GM10847 (cell line): ENCODE results near the gene ABAT.

ENCODE experiments used
- POLR2A ChIP-seq: IDR thresholded peaks from 2 replicates; pipeline ENCODE4 v1.6.1; 2011; ENCODE audit not compliant: insufficient read length; ENCODE audit errors: extremely low read depth

ABAT gene

DNA sequence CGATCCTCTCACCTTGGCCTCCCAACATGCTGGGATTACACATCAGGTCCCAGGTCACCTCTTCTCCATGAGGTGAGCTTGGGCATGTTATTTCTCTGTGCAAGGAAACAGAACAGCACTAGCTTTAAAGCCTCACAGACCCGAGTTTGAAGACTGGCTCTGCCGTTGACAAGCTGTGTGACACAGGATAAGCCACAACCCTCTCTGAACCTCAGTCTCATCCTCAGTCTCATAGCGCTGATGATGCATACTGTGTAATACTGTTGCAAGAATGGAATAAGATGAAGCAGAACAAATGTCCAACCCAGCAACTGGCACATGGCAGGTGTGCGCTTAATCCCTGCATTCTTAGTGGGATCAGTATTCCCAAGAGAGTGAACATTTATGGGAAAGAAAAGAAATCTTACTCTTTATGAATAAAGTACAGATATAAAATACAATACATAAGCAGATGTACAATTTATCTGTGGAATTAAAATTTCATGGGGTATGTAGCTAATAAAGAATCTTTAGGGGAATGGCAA is 43.5 kb downstream of the ABAT start:
- TF ChIP-seq POLR2A = no peak

DNA sequence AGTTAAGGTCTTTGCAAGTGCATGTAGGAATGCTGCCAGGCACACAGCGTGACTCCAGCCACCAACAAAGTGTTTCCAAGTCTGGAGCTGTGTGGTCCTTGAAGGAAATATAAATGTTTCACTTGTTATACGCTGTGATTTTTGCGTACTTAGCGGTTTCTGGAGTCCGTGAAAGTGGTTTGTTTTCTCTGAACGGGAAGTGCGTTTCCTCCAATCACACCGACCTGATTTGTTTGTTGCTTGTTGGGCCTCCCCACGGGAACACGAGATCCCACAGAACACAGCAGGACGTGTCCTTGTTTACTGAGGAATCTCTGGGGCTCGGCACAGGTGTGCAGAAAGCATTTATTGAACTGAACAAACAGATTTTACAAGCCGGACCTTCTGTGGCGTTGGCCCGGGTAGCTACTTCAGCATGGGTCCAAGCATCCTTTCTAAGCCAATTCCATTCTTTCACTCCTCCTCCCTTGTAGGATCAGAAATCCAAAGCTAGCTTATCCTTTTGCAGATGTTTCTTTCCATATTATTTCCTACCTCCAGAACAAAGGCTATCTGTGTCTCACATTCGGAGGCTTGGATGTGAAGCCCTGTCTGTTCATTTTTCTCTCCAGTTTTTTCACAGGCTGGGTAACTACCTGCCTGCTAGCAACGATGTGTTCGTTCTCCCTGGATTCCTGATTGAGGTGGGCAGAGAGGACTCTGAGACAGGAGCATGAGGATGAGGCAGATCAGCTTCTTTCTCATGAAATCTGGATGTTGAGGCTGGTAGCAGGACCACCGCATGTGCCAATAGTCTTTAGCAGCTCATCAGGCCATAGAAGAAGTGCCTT is 44.6 kb downstream of the ABAT start:
- no peak for TF ChIP-seq POLR2A

DNA sequence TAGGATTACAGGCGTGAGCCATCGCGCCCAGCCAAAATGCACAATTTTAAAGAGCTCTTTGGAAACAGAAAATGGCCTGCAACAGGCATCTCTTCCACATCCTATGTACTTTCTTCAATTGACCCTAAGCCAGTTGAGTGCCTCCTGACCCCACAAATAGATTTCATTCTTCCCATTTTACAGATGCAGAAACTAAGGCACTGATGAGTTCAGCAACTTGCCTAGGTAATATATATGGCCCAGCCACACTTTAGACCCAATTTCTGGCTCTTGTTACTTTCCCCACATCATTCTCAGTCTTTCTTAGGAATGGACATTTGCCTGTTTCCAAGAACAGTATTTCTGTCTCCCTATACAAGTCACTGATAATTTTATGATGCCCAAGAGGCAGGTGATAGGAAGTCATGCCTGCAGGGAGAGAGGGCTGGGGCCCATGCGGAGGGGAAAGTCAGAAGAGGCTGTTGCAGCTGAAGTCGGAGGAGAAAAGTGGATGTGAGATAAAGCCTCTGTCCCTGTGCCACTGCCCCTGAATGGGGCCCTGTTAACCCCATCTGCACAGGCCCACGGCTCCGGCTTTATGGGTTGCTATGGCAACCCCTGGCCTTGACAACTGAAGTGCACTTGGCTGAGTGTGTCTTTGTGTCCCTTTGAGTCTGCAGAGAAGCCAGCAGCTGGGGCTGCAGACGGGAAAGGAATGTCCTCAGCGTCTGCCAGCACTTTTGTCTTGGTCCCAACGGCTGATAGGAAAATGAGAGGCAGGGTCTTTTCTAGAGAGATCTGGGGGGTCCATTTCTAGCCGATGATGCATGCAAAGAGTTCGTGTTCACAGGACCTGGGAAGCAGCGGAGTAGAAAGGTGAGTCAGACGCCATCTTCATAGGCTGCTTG is 45.9 kb downstream of the ABAT start:
- no peak for TF ChIP-seq POLR2A

DNA sequence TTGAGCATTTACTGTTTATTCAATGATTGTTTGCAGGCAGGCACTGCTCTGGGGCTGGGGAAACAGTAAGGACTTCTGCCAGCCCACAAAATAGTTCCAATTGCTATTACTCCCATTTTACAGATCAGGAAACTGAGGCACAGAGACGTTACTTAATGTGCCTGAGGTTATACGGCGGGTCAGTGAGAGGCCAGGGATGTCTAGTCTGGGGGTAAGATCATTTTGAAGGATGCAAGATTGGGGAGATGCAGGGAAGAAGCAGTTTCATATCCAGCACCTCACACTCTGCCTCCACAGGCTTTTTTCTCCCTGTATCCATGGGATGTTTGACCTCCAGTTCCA is 46.5 kb downstream of the ABAT start:
- TF ChIP-seq POLR2A = no peak

DNA sequence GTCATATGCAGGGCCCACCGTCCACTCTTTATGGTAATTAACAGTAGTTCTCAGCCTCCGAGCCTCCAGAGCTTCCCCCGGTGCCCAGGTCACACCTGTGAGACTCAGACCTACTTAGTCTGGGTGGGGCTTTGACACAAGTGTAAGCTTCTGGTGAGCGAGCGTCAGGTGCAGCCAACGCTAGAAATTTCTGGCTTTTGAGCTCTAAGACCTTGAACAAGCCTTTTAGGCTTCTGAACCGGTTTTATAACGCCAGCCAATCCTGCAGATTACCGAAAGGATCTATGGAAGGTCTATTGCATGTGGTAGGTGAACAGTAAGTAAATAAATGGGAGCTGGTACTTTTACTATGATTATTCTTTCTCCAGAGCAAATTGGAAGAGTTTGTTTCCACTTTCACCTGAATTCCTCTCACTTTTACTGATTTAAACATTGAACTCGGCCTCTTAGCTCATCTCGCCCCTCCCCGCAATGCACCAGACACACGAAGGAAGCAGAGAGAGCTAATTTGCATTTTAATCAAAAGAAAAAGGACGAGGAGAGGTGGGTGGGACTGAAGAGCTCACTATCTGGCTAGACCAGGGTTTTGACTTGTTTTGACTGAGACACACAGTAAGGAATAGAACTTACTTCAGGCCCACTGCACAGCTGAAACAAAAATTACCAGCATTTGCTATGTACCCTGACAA is 47.1 kb downstream of the ABAT start:
- no peak for TF ChIP-seq POLR2A

DNA sequence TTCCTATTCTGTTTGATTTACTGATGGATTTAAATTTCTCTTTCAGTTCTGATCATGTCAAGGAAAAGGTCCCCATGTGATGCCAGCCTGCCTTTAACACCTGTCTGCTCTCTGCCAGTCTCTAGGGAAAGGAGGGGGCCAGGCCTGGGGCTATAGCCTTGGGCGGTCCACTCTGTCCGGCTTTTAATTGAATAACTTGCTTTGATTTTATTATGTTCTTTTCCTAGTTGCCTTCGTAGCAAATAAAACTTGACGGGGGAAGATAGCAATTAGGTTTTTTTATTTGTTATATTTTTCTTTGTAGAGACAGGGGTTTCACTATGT is 47.6 kb downstream of the ABAT start:
- no peak for TF ChIP-seq POLR2A

DNA sequence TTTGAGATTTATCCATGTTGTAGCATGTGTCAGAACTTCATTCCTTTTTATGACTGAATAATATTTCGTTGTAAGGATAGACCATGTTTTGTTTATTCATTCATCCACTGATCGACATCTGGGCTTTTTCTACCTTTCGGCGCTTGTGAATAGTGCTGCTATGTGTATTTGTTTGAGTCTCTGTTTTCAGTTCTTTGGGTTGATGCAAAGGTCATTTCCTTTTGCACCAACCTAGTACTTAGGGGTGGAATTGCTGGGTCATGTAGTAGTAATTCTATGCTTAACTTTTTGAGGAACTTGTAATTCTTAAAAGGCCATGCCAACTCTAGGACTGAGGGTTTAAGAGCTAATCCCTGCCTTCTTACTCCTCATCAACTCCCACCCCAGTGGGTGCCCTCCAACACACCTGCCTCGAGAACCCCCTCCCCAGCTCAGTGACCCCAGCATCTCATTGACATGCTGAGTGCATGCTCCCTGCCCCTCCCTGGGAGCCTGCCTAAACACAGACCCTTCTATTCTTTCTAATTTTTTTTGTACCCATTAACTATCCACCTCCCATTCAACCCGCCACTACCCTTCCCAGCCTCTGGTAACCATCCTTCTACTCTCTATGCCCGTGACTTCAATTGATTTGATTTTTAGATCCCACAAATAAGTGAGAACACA is 51.2 kb downstream of the ABAT start:
- no peak for TF ChIP-seq POLR2A

DNA sequence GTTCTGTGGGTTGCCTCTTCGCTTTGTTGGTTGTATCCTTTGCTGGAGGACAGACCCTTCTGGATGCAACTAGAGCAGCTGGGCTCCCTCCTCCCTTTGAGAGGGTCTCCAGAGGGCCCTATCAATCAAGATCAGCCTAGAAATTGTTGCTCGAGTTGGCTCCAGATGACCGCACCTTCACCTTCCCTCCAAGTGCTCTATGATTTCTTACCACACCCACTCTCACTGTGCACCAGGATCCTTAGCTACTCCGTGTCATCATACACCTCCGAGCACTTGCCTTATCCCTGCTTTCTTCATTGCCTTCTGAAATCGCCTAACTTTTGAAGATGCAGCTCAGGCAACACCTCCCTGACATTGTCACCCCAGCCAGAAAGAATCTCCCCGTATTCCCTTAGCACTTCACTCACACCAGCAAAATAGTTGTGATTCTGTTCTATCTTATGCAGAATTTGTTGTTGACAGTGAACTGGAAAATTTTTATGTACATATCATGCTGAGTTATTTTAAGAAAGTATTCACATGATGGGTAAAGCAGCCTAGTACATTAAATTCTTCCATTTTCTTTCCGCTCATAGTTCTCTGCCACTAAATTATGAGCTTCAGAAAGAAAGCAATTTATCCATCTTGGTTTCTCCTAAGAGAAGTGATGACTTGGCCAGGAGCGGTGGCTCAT is 52.9 kb downstream of the ABAT start:
- no peak for TF ChIP-seq POLR2A

DNA sequence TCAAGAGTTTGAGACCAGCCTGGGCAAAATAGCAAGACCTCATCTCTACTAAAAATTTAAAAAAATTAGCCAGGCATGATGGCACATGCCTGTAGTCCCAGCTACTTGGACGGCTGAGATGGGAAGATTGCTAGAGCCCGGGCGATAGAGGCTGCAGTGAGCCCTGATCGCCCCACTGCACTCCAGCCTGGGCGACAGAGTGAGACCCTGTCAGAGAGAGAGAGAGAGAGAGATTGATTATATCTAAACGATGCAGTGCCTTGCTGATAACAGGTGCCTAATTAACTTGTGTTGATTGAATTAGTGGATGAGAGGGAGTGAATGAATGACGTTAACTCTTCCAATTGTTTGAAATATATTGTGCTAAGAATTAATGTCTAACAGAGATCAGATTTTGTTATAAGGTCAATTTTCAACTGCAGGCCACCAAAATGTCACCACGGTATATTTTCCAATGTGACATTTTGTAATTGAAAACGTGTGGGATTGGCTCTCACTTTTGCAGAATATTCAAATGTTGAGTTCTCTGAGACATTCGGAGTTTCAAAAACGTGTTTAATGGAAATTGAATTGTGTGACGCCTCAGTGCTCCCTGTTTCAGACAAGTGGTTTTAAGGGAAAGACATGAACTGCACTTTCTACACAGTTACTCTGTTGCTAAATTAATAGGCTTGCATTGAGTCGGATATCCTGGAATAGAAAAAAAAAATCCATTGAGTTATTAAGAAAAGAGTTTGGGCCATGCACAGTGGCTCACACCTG is 53.6 kb downstream of the ABAT start:
- no peak for TF ChIP-seq POLR2A

DNA sequence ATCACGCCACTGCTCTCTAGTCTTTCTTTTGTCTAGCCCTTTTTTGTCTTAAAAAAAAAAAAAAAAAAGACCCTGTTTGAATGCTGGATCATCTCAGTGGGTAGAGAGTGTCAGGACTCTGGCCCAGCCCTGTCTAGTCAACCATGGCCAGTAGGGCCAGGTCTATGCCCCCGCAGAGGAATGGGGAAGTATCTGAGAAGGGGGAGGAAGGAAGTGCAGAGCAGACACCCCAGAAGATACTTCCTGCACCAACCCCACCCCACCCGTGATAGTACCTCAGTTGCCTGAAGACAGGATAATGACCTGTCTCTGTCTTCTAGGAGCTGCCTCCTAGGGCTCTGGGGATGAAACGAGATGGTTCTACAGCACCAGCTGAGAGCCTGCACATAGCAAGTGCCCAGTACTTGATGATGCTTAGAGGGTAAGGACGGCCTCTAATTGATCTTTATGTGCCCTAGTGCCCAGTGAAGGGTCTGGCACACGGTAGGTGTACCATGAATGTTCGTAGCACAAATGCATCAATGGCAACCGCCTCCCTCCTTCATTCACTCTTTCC is 55.4 kb downstream of the ABAT start:
- no peak for TF ChIP-seq POLR2A

DNA sequence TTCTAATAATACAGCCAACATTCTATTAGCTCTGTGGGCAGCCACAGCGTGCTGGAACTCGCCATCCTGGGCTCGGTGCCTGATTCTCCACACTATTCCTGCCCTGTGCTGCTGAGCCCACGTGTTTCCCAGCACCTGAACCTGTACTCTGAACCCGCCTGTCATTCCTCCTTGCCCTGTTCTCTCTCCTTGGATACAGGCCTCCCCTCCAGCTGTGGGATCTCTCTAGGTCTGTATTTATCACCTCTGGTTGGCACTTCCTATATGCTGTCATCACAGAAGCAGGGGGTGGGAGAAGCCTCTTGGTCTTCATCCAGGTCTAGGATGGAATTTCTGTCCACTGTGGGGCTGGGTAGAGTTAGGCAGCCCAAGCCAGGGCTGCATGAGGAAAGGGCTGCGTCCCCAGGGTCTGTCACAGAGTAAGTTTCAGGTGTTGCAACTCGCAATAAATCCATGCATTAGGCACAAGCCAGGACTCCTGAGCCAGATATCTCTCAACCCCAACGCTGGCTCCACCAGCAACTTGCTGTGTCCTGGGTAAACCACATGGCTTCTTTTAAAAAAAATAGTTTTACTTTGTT is 56.0 kb downstream of the ABAT start:
- no peak for TF ChIP-seq POLR2A

DNA sequence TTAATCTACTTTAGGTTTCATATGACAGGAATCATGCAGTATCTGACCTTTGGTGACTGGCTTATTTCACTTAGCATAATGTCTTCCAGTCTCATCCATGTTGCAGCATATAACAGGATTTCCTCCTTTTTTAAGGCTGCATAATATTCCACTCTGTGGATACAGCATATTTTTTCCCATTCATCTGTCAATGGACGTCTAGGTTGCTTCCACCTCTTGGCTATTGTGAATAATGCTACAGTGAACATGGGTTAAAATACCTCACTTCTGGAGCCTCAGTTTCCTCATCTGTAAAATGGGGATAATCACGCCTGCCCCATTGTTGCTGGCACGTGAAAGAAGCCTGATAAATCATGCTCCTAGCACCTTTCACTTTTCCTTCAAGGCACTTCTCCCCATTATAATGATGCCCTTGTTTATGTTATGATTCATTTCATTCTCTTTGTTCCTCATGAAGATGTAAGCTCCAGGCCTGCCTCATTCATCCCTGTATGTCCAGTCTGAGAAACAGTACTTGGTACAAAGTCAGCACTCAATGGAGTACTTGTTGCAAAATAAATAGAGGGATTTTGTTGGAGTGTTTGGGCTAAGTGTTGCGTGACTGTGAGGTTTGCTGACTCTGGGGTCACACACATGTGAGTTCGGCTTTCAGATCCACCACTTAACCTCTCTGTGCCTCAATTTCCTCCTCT is 59.6 kb downstream of the ABAT start:
- no peak for TF ChIP-seq POLR2A

DNA sequence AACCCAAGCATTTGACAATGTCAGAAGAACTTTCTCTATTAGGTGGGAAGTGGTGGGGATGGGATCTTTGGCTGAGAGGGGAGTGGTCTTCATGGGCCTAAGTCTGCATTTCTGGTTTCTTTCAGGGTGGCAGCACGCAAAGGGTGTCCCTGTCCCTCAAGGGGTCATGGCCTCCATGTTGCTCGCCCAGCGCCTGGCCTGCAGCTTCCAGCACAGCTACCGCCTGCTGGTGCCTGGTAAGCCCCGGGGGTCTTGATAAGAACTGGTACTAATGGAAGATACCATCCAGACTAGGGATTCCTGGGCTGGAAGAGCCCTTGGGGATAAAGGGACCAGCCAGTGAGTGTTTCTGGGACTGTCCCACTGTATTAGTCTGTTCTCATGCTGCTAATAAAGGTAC is 61.2 kb downstream of the ABAT start:
- no peak for TF ChIP-seq POLR2A
